Gastrocnemius medialis (tissue), 4 donors: ENCODE measurements around the gene CRACDL.

Source experiments
- POLR2A ChIP-seq, 2 donors: fragments of 450-650 bp; IDR thresholded peaks; one replicate each; pipeline ENCODE4 v1.6.1; 2017; ENCODE audit warnings: antibody characterized with exemption in 2 of 2, mild to moderate bottlenecking in 2 of 2, moderate library complexity in 2 of 2
- TF ChIP-seq, protein P1 (sequence below), 5 experiments: fragments of 450-650 bp in 3 of 5; fragments of 200-600 bp in 2 of 5; sonication (generic) in 2 of 5; IDR thresholded peaks in 4 of 5; conservative IDR thresholded peaks in 1 of 5; 1 replicate in 4 of 5; 2 replicates in 1 of 5; pipeline ENCODE4 v1.5.1; 2016 to 2019; ENCODE audit warnings: antibody characterized with exemption in 5 of 5, mild to moderate bottlenecking in 3 of 5, moderate library complexity in 3 of 5

DNA sequence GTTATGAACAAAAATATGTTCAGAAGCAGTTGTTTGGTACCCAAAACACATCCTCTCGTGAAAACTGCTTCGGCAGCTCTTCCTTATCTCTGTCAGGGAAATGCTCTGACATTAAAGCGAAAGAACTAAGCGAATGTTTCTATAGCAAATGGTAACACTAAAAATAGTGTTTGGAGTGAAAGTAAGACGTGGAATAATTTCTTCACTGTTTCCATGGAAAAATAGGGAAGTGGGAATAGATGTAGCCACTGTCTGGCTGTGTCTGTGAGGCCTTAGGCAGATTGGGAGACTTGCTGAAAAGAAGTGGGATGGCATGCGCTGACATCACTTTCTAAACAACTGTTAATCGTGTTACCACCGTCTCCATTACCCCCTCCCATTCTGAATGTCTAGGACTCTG lies 11.5 kb upstream of the CRACDL start:
- TF ChIP-seq, protein P1, sequence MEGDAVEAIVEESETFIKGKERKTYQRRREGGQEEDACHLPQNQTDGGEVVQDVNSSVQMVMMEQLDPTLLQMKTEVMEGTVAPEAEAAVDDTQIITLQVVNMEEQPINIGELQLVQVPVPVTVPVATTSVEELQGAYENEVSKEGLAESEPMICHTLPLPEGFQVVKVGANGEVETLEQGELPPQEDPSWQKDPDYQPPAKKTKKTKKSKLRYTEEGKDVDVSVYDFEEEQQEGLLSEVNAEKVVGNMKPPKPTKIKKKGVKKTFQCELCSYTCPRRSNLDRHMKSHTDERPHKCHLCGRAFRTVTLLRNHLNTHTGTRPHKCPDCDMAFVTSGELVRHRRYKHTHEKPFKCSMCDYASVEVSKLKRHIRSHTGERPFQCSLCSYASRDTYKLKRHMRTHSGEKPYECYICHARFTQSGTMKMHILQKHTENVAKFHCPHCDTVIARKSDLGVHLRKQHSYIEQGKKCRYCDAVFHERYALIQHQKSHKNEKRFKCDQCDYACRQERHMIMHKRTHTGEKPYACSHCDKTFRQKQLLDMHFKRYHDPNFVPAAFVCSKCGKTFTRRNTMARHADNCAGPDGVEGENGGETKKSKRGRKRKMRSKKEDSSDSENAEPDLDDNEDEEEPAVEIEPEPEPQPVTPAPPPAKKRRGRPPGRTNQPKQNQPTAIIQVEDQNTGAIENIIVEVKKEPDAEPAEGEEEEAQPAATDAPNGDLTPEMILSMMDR (IDR thresholded peaks at IDR 0.05 in 4 of 5, conservative IDR thresholded peaks at IDR 0.05 in 1 of 5): no peak
- TF ChIP-seq POLR2A (IDR thresholded peaks at IDR 0.05): no peak
